Neural cell (in vitro differentiated cells): ENCODE results near the gene MYADML2. TPM values are rescaled to one million over a fixed set of nuclear protein-coding genes. Genes with fewer than 3 reads are reported as not detected.
A peak's percentile ranks its signal among the peaks of the same experiment; 100 is the strongest.

Source experiments
- H2AFZ ChIP-seq: fragments of 200-600, 300-800 bp; sonication (generic), shearing (Covaris generic); 2 replicates; pipeline ENCODE4 v1.6.0; 2014; ENCODE audit warnings: low read depth, mild to moderate bottlenecking, antibody characterized with exemption, low read length, moderate library complexity
- H3F3A ChIP-seq: fragments of 200-600 bp; shearing (Covaris generic); 2 replicates; pipeline ENCODE4 v1.6.1; 2016; ENCODE audit warnings: mild to moderate bottlenecking, moderate library complexity, mixed read lengths, antibody characterized with exemption, low read length; ENCODE audit not compliant: insufficient read depth, poor library complexity, severe bottlenecking
- H3K27ac ChIP-seq: fragments of 200-600, 300-800 bp; sonication (generic), shearing (Covaris generic); 2 replicates; pipeline ENCODE4 v1.5.1; 2014; ENCODE audit warnings: mild to moderate bottlenecking, low read length, moderate library complexity
- H3K27me3 ChIP-seq: fragments of 300-800, 200-600 bp; sonication (generic), shearing (Covaris generic); 2 replicates; pipeline ENCODE4 v1.6.0; 2014; ENCODE audit warnings: mild to moderate bottlenecking, low read depth, low read length, moderate library complexity; ENCODE audit not compliant: insufficient read depth
- H3K36me3 ChIP-seq: fragments of 300-800, 200-600 bp; sonication (generic), shearing (Covaris generic); 2 replicates; pipeline ENCODE4 v1.5.1; 2014; ENCODE audit warnings: mild to moderate bottlenecking, antibody characterized with exemption, low read length, moderate library complexity; ENCODE audit not compliant: insufficient read depth
- H3K4me2 ChIP-seq: fragments of 300-800, 200-600 bp; sonication (generic), shearing (Covaris generic); 2 replicates; pipeline ENCODE4 v1.6.0; 2014; ENCODE audit warnings: mild to moderate bottlenecking, low read length
- H3K4me3 ChIP-seq: fragments of 300-800, 200-600 bp; sonication (generic), shearing (Covaris generic); 2 replicates; pipeline ENCODE4 v1.5.1; 2014; ENCODE audit warnings: mild to moderate bottlenecking, low read length, moderate library complexity
- H3K79me2 ChIP-seq: fragments of 200-600 bp; shearing (Covaris generic); replicated peaks from 2 replicates; pipeline ENCODE4 v1.6.0; 2014; ENCODE audit warnings: mild to moderate bottlenecking, low read length, moderate library complexity; ENCODE audit not compliant: insufficient read depth
- H3K9ac ChIP-seq: fragments of 300-800, 200-600 bp; sonication (generic), shearing (Covaris generic); 2 replicates; pipeline ENCODE4 v1.6.1; 2016; ENCODE audit warnings: mild to moderate bottlenecking, low read length, mixed read lengths
- H3K9me2 ChIP-seq: fragments of 200-600 bp; shearing (Covaris generic); 2 replicates; pipeline ENCODE4 v1.6.1; 2016; ENCODE audit warnings: mild to moderate bottlenecking, low read length, mixed read lengths; ENCODE audit not compliant: insufficient read depth
- H3K9me3 ChIP-seq: fragments of 200-600, 300-800 bp; sonication (generic), shearing (Covaris generic); 2 replicates; pipeline ENCODE4 v1.6.1; 2016; ENCODE audit warnings: mild to moderate bottlenecking, mixed run types, low read length, moderate library complexity, mixed read lengths
- H4K20me1 ChIP-seq: fragments of 200-600 bp; shearing (Covaris generic); 2 replicates; pipeline ENCODE4 v1.6.1; 2016; ENCODE audit warnings: mild to moderate bottlenecking, mixed run types; ENCODE audit not compliant: insufficient read depth
- EP300 ChIP-seq: fragments of 450-650 bp; conservative IDR thresholded peaks from 2 replicates; pipeline ENCODE4 v1.6.1; 2014; ENCODE audit warnings: antibody characterized with exemption, mild to moderate bottlenecking, moderate library complexity; ENCODE audit not compliant: poor library complexity, severe bottlenecking
- EZH2 ChIP-seq: fragments of 200-600, 300-800 bp; shearing (Covaris generic), sonication (generic); IDR thresholded peaks from 2 replicates; pipeline ENCODE4 v1.6.1; 2014; ENCODE audit warnings: antibody characterized with exemption, low read length, borderline replicate concordance, mild to moderate bottlenecking; ENCODE audit not compliant: insufficient read depth, poor library complexity, severe bottlenecking
- MXI1 ChIP-seq: fragments of 450-650 bp; conservative IDR thresholded peaks from 2 replicates; pipeline ENCODE4 v1.6.1; 2014; ENCODE audit warnings: antibody characterized with exemption, mild to moderate bottlenecking; ENCODE audit not compliant: poor library complexity, severe bottlenecking
- POLR2AphosphoS5 ChIP-seq: IDR thresholded peaks from 2 replicates; pipeline ENCODE4 v1.6.1; 2012
- RAD21 ChIP-seq: fragments of 450-650 bp; conservative IDR thresholded peaks from 2 replicates; pipeline ENCODE4 v1.6.1; 2014; ENCODE audit warnings: antibody characterized with exemption, mild to moderate bottlenecking, moderate library complexity
- REST ChIP-seq: IDR thresholded peaks from 2 replicates; pipeline ENCODE4 v1.6.1; 2012; ENCODE audit warnings: borderline replicate concordance
- SMC3 ChIP-seq: fragments of 450-650 bp; conservative IDR thresholded peaks from 2 replicates; pipeline ENCODE4 v1.6.1; 2014; ENCODE audit warnings: antibody characterized with exemption, mild to moderate bottlenecking, moderate library complexity; ENCODE audit not compliant: poor library complexity
- TAF1 ChIP-seq: IDR thresholded peaks from 2 replicates; pipeline ENCODE4 v1.6.1; 2012; ENCODE audit warnings: low read depth
- polyA plus RNA-seq: library from polyadenylated mRNA; depleted of rRNA; stranded (reverse); fragments of >200 nt; gene quantifications from 2 replicates; pipeline ENCODE4 v1.2.3, GENCODE V29; 2014
- TF ChIP-seq, protein P1 (sequence below): fragments of 450-650 bp; IDR thresholded peaks from 2 replicates; pipeline ENCODE4 v1.5.1; 2014; ENCODE audit warnings: antibody characterized with exemption, mild to moderate bottlenecking, moderate library complexity; ENCODE audit not compliant: poor library complexity, severe bottlenecking

MYADML2 gene
- polyA plus RNA-seq, 1 donor from 2014 or later = 1.1 TPM

GRCh38 chr17:81909966-81910839 is 36.8 kb downstream of the MYADML2 start:
- H3K9me2 ChIP-seq = no peaks in the 10 kb centered on the region
- no peaks in the 10 kb centered on the region for H3K79me2 ChIP-seq
- H3K9me3 ChIP-seq = no peaks in the 10 kb centered on the region
- H3K4me2 ChIP-seq = peak overlapping the region; percentile 91
- H3K27ac ChIP-seq = no peak overlapping the region
- H3F3A ChIP-seq = no peaks in the 10 kb centered on the region
- H3K36me3 ChIP-seq = no peaks in the 10 kb centered on the region
- peak overlapping the region; percentile 69 for H3K9ac ChIP-seq
- no peaks in the 10 kb centered on the region for H3K27me3 ChIP-seq
- H3K4me3 ChIP-seq = peak overlapping the region; percentile 88
- H2AFZ ChIP-seq = no peak overlapping the region
- TF ChIP-seq SMC3 (no peak), EP300 (no peak), TAF1 (no peak), EZH2 (no peak), RAD21 (no peak), POLR2AphosphoS5 (no peak), REST (no peak), MXI1 (no peak)
- TF ChIP-seq, protein P1, sequence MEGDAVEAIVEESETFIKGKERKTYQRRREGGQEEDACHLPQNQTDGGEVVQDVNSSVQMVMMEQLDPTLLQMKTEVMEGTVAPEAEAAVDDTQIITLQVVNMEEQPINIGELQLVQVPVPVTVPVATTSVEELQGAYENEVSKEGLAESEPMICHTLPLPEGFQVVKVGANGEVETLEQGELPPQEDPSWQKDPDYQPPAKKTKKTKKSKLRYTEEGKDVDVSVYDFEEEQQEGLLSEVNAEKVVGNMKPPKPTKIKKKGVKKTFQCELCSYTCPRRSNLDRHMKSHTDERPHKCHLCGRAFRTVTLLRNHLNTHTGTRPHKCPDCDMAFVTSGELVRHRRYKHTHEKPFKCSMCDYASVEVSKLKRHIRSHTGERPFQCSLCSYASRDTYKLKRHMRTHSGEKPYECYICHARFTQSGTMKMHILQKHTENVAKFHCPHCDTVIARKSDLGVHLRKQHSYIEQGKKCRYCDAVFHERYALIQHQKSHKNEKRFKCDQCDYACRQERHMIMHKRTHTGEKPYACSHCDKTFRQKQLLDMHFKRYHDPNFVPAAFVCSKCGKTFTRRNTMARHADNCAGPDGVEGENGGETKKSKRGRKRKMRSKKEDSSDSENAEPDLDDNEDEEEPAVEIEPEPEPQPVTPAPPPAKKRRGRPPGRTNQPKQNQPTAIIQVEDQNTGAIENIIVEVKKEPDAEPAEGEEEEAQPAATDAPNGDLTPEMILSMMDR = no peak
- no peaks in the 10 kb centered on the region for H4K20me1 ChIP-seq

- no peaks in the 10 kb centered on the region for H4K20me1 ChIP-seq
- no peaks in the 10 kb centered on the region for H3K27me3 ChIP-seq
- no peaks in the 10 kb centered on the region for H3K36me3 ChIP-seq
- H2AFZ ChIP-seq = no peak overlapping the region
- TF ChIP-seq EZH2 (no peak), TAF1 (no peak), RAD21 (no peak), MXI1 (no peak), EP300 (no peak), REST (no peak), POLR2AphosphoS5 (no peak)
- no peaks in the 10 kb centered on the region for H3K79me2 ChIP-seq
- H3K27ac ChIP-seq = no peak overlapping the region
- no peak overlapping the region for H3K4me2 ChIP-seq
- H3K9me2 ChIP-seq = no peaks in the 10 kb centered on the region
- H3F3A ChIP-seq = no peaks in the 10 kb centered on the region
- H3K9me3 ChIP-seq = no peaks in the 10 kb centered on the region
- H3K9ac ChIP-seq = no peak overlapping the region
- no peak overlapping the region for H3K4me3 ChIP-seq
These were observed 37.8 kb downstream of the MYADML2 start for GRCh38 chr17:81909231-81909630.
